Vagina (tissue), 2 donors: Measurements from ENCODE around the gene REXO4.

Experiments used
- CTCF ChIP-seq, 3 experiments: fragments of 450-650 bp in 2 of 3; fragments of 200-600 bp in 1 of 3; sonication (generic) in 1 of 3; IDR thresholded peaks; one replicate each; pipeline ENCODE4 v1.5.1; 2017 to 2019; ENCODE audit warnings: antibody characterized with exemption in 3 of 3, mild to moderate bottlenecking in 2 of 3, moderate library complexity in 2 of 3
- POLR2A ChIP-seq, 2 donors: fragments of 450-650 bp; IDR thresholded peaks; one replicate each; pipeline ENCODE4 v1.6.1; 2017; ENCODE audit warnings: antibody characterized with exemption in 2 of 2, mild to moderate bottlenecking in 2 of 2, moderate library complexity in 2 of 2

GRCh38 chr9:133404454-133405002, 13.3 kb downstream of the REXO4 start:
- TF ChIP-seq POLR2A (IDR thresholded peaks at IDR 0.05) (no peak), CTCF (IDR thresholded peaks at IDR 0.05) (no peak)
